Uterus (tissue), 2 donors: ENCODE data around the gene DPP8.

Source experiments
- POLR2A ChIP-seq, 2 donors: fragments of 450-650 bp; IDR thresholded peaks; one replicate each; pipeline ENCODE4 v1.6.1; 2016; ENCODE audit warnings: antibody characterized with exemption in 2 of 2, mild to moderate bottlenecking in 1 of 2, moderate library complexity in 1 of 2
- TF ChIP-seq, protein P1 (sequence below), 4 experiments: fragments of 200-600 bp in 2 of 4; fragments of 450-650 bp in 2 of 4; sonication (generic) in 2 of 4; IDR thresholded peaks; one replicate each; pipeline ENCODE4 v1.5.1; 2016 to 2019; ENCODE audit warnings: antibody characterized with exemption in 4 of 4, mild to moderate bottlenecking in 2 of 4, moderate library complexity in 1 of 4

DNA sequence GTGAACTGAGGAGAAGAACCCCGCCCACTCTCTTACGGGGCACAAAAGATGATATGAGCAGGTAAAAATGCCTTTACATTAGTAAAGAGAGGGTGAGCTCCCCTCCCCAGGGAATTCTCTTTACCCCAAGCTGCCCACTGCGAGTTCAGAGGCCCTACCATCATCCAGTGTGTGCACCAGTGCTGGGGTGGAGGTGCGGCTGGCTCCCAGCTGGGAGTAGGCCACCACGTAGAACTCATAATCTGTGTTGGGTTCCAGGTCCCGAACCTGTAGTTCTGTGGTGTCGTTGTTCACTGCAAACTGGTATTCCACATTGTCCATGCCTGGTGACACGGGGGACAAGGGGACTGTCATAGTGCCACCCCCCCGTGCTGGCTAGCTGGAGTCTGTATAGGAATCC lies 122.6 kb downstream of the DPP8 start:
- TF ChIP-seq, protein P1, sequence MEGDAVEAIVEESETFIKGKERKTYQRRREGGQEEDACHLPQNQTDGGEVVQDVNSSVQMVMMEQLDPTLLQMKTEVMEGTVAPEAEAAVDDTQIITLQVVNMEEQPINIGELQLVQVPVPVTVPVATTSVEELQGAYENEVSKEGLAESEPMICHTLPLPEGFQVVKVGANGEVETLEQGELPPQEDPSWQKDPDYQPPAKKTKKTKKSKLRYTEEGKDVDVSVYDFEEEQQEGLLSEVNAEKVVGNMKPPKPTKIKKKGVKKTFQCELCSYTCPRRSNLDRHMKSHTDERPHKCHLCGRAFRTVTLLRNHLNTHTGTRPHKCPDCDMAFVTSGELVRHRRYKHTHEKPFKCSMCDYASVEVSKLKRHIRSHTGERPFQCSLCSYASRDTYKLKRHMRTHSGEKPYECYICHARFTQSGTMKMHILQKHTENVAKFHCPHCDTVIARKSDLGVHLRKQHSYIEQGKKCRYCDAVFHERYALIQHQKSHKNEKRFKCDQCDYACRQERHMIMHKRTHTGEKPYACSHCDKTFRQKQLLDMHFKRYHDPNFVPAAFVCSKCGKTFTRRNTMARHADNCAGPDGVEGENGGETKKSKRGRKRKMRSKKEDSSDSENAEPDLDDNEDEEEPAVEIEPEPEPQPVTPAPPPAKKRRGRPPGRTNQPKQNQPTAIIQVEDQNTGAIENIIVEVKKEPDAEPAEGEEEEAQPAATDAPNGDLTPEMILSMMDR (IDR thresholded peaks at IDR 0.05): no peak
- TF ChIP-seq POLR2A (IDR thresholded peaks at IDR 0.05): no peak
